DMS 273 treated with DMSO at 0.1 percent for 48 hours (cell line): Measurements from ENCODE around the gene ACBD5.

Source experiments
- DNase-seq: peaks from one replicate; lab custom pipeline; 2025; lab: John Stamatoyannopoulos, UW

Gene ACBD5

DNA sequence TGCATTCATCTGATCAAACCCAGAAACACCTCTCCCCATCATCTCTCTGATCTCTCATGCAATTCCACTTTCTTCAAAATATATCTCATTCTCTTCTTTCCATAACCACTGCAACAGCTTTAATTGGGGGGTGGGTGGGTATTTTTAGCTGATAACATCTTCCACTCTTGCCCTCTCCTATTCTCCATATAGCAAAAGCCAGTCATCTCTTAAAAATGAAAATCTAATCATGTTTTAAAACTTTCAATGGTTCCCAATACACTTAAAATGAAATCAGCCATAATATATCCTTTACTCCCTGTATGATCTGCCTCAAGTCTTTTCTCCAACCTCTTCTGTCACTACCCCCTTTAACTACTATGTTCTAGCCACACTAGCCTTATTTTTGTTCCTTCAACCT, 87.9 kb downstream of the ACBD5 start:
- DNase-seq = no peak

DNA sequence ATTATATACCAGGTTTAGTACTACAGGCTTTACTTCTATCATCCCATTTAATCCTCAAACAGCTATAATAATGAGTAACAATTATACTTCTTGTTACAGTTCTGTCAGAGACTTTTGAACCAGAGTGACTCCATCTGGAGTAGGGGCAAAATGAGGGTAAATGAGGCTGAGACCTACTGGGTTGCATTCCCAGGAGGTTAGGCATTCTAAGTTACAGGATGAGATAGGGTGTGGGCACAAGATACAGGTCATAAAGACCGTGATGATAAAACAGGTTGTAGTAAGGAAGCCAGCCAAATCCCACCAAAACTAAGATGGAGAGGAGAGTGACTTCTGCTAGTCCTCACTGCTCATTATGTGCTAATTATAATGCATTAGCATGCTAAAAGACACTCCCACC, 90.3 kb downstream of the ACBD5 start:
- no peak for DNase-seq

- no peak for DNase-seq
Observed at GRCh38 chr10:27147701-27148100, 92.9 kb downstream of the ACBD5 start.

GRCh38 chr10:27145937-27146336, 94.7 kb downstream of the ACBD5 start:
- DNase-seq = no peak
